ENCODE results near the gene SYCE3. TPM values are rescaled to one million over a fixed set of nuclear protein-coding genes. Genes with fewer than 3 reads are reported as not detected.

SYCE3 gene
- total and polyA plus RNA-seq, 2 donors (not counting 3 experiments of a cell fraction or from before 2014, with no cell fraction given): not detected

GRCh38 chr22:50572965-50573364 lies 10.2 kb upstream of the SYCE3 start:
- TF ChIP-seq CTCF (IDR thresholded peaks at IDR 0.05; ENCODE audit: extremely low read depth in 1 of 2, insufficient read depth in 1 of 2, low read depth in 1 of 2, low read length in 2 of 2) (no peak), POLR2A (IDR thresholded peaks at IDR 0.05; ENCODE audit: low read depth, low read length) (no peak), EZH2 (IDR thresholded peaks at IDR 0.05; ENCODE audit: borderline replicate concordance, low read depth, low read length, severe bottlenecking) (no peak), MYC (IDR thresholded peaks at IDR 0.05; ENCODE audit: low read depth, low read length) (no peak), FOS (IDR thresholded peaks at IDR 0.05; ENCODE audit: borderline replicate concordance, insufficient read depth, low read length) (no peak), MAX (IDR thresholded peaks at IDR 0.05; ENCODE audit: insufficient read depth, insufficient read length) (no peak), POLR2AphosphoS5 (IDR thresholded peaks at IDR 0.05; ENCODE audit: insufficient read depth, low read depth, low read length) (no peak), JUN (IDR thresholded peaks at IDR 0.05; ENCODE audit: borderline replicate concordance, insufficient read depth, insufficient read length, low read depth) (no peak), GATA2 (IDR thresholded peaks at IDR 0.05; ENCODE audit: insufficient read depth, insufficient read length, low read depth, low read length) (no peak)
- ChIA-PET CTCF (interaction anchor here (2.5 kb wide), 2 partner anchors 10 to 48 kb away, joined by 7 to 12 read pairs; partner anchors contain the start of gene SYCE3), POLR2A (no interaction called here)
- no peaks in the 10 kb centered on the region for H3K9me3 ChIP-seq (replicated peaks; ENCODE audit: control insufficient read depth, insufficient read depth, low read length)
- H3K4me2 ChIP-seq (ENCODE audit: insufficient read depth, low read length): no peak overlapping the region
- no peak overlapping the region for H3K9ac ChIP-seq (replicated peaks; ENCODE audit: extremely low read depth, insufficient read depth, low read length)
- no peaks in the 10 kb centered on the region for H3K27me3 ChIP-seq (ENCODE audit: control insufficient read depth in 2 of 2, insufficient read depth in 2 of 2, low read length in 2 of 2)
- dilution Hi-C loops (cut with MboI; ENCODE audit: extremely low pct_ligation_motif_present, low sequenced_read_pairs): no loop called here
- FAIRE-seq (no peak), DNase-seq (ENCODE audit: low read depth, low spot score) (no peak)
- no peaks in the 10 kb centered on the region for H4K20me1 ChIP-seq (replicated peaks; ENCODE audit: control insufficient read depth, extremely low read depth, insufficient read depth, low read length)
- H2AFZ ChIP-seq (ENCODE audit: low read depth, low read length): no peak overlapping the region
- no peak overlapping the region for H3K27ac ChIP-seq (ENCODE audit: insufficient read depth, low read depth, low read length)
- H3K4me1 ChIP-seq (ENCODE audit: control insufficient read depth, extremely low read depth, insufficient read depth, low read length): no peaks in the 10 kb centered on the region
- no peak overlapping the region for H3K4me3 ChIP-seq (replicated peaks in 1 of 3; ENCODE audit: insufficient read depth in 1 of 3, low read depth in 1 of 3, low read length in 3 of 3)
- BruUV-seq (replicated peaks): no TSS peak
- H3K36me3 ChIP-seq (ENCODE audit: control insufficient read depth in 2 of 2, extremely low read depth in 1 of 2, insufficient read depth in 2 of 2, low read length in 2 of 2): no peaks in the 10 kb centered on the region
- no peaks in the 10 kb centered on the region for H3K9me1 ChIP-seq (replicated peaks; ENCODE audit: control insufficient read depth, extremely low read depth, insufficient read depth, low read length)
- H3K79me2 ChIP-seq (ENCODE audit: control insufficient read depth, insufficient read depth, low read length): no peaks in the 10 kb centered on the region
- intact Hi-C loops (cut with micrococcal nuclease): no loop called here
